Muscle layer of duodenum (tissue), 2 donors: ENCODE data around the gene PAH.

Experiments used
- H3K27ac ChIP-seq: one replicate; pipeline ENCODE4 v1.7.0; 2013; ENCODE audit warnings: mild to moderate bottlenecking, low read length
- H3K27me3 ChIP-seq: one replicate; pipeline ENCODE4 v1.7.0; 2013; ENCODE audit warnings: low read depth, mild to moderate bottlenecking, control low read depth, low read length
- H3K36me3 ChIP-seq, 2 donors: one replicate each; pipeline ENCODE4 v1.7.0; 2013; ENCODE audit warnings: low read length in 2 of 2, control low read depth in 1 of 2, mild to moderate bottlenecking in 1 of 2; ENCODE audit not compliant: insufficient read depth in 2 of 2, control insufficient read depth in 1 of 2
- H3K4me1 ChIP-seq, 2 donors: one replicate each; pipeline ENCODE4 v1.7.0; 2013; ENCODE audit warnings: low read length in 2 of 2, mild to moderate bottlenecking in 2 of 2, control low read depth in 1 of 2, moderate library complexity in 1 of 2; ENCODE audit not compliant: insufficient read depth in 2 of 2, control insufficient read depth in 1 of 2
- H3K4me3 ChIP-seq, 2 donors: one replicate each; pipeline ENCODE4 v1.7.0; 2013; ENCODE audit warnings: low read length in 2 of 2, low read depth in 1 of 2, mild to moderate bottlenecking in 1 of 2
- H3K9me3 ChIP-seq, 2 donors: one replicate each; pipeline ENCODE4 v1.7.0; 2013; ENCODE audit warnings: low read length in 2 of 2, control low read depth in 1 of 2, mild to moderate bottlenecking in 1 of 2; ENCODE audit not compliant: control insufficient read depth in 1 of 2
- donor health status: healthy.

Gene PAH

DNA sequence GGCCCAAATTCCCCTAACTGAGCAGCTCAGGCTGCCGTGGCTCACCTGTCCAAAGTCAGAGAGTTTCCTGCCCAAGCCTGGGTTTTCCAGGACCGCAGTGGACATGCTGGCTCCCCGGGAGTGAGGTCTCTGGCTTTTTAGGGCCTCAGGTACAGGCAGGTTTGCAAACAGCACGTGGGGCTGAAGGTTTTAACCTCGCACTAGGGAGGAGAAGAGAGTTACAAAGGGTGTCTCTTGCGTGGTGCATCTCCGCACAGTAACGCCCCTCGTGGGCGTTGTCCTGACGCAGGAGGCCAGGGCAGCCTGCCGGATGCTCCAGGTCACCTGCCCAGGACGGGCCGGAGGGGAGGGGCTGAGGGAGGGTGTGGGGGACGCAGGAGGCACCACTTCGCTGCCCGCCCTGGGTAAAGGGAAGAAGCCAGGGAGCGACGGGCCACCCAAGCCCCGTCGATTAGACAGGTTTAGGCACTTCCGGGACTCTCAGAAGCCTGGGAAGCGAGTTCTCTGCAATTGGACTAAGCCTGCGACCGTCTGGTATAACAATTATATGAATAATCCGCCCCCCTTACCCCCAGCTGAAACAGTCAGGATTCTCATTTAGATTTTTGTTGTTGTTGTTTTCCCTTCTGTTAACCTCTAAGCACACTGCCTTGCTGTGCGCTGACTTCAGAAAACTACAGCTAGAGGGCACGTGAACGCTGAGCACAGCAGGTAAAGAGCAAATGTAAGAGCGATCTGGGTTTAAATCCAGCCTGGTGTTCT is at the start of gene PAH:
Gene PAH, minus strand, starts transcription at position 219 of the 762 bp plus-strand sequence. Its CDS starts 114 bp downstream, at position 105.
- Histone ChIP-seq H3K4me1 (peaks cover 0 to 6% of the 10 kb centered on the region in 2 donors), H3K9me3 (no peaks in the 10 kb centered on the region), H3K27ac (no peak within 1 kb of the TSS), H3K27me3 (no peaks in the 10 kb centered on the region), H3K36me3 (no peaks in the 10 kb centered on the region), H3K4me3 (peak within 1 kb of the TSS; percentile 16 to 57)

DNA sequence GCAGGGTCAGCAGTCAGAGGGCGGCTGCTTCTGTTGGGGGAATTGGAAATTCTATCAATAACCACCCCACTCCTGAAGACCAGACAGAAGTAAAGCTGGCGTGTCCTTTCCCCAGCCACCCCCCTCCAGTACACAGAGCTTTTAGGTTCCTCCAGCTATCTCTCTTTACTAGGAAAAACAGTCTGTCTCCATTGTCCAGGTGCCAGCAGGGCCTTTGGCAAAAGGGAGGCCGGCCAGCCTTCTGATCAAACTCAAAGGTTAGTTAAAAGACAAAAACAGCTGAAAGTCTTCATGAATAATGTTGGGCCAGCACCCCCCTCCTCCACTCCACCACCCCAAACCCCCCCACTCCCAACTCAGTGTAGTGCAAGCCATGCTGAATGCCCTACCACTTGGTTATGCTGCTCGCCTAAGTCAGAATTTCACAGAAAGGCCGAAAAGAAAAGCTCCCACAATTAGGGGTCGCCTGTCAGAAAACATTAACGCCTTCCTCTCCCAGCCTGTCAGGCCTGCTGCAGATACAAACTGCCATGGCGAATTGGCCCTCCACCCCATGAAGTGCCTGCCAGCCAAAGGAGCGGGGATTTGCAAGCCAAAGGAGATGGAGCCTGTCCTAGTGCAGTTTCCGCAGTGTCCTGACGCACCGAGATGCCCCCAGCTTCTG is 49.3 kb upstream of the PAH start:
- Histone ChIP-seq H3K27ac (no peak overlapping the region), H3K36me3 (no peaks in the 10 kb centered on the region), H3K4me3 (no peak overlapping the region), H3K9me3 (peaks cover 8 to 14% of the 10 kb centered on the region in 2 donors), H3K4me1 (peaks cover 0 to 13% of the 10 kb centered on the region in 2 donors), H3K27me3 (peaks cover 39% of the 10 kb centered on the region)

DNA sequence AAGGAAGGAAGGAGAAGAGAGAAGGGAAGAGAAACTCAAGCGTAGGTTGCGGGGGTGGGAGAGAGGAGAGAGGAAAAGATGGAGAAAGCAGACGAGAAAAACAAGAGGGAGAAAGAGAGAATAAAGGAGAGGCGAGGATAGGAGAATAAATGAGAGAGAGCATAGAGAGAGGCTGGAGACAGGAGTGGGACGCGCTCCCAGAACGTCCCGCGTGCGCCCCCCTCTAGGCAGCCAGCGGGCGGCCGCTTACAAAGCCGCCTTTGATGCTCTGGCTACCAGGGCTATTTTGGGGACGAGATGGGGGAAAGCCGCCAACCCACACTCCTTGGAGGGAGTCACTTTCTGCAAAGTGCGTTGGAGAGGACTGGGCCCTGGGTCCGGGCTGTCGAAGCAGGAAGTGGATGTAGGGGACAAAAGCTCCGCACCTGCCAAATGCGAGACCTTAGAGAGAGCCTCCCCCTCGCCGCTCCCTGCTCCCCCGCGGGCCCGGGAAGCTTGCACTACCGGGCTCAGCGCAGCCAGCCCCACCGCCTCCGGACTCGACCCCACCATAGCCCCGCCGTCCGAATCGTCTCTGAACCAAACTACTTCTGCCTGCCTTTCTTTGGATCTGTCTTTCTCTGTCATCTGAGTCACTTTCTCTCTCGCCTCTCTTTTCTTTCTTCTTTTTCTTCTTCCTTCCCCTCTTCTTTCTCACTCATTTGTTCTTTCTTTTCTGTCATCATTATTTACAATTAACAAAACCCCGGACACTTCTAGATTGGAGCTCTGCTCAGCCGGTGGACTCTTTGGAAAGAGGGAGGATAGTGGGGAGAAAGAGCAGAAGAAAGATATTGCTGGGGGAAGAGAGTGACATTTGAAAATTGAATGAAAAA is 48.5 kb upstream of the PAH start:
- no peak overlapping the region for H3K27ac ChIP-seq
- H3K4me3 ChIP-seq: peak overlapping the region in 1 of 2 donors; percentile 48
- peaks cover 8 to 14% of the 10 kb centered on the region in 2 donors for H3K9me3 ChIP-seq
- H3K4me1 ChIP-seq: peaks cover 0 to 13% of the 10 kb centered on the region in 2 donors
- no peaks in the 10 kb centered on the region for H3K36me3 ChIP-seq
- H3K27me3 ChIP-seq: peaks cover 48% of the 10 kb centered on the region

DNA sequence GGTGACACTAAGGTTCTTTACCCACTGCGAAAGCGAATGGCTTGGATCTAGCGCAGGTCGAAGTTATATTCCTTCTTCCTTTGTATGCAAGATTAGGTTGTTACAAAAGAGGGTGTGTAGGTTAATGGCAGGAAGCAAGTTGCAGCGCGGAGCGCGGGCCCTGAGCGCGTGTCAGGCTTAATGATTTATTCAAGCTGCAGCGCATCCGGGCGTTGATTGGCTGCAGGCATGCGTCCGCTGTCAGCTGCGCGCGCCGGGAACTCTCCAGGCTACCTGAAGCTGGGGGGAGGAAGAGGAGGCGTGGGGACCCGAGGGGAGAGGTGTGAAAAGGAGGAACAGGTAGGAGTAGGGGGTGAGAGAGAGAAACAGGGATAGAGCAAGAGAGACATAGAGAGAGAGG is 47.8 kb upstream of the PAH start:
- Histone ChIP-seq H3K4me3 (peak overlapping the region in 1 of 2 donors; percentile 48), H3K9me3 (peaks cover 8 to 14% of the 10 kb centered on the region in 2 donors), H3K36me3 (no peaks in the 10 kb centered on the region), H3K4me1 (peaks cover 0 to 13% of the 10 kb centered on the region in 2 donors), H3K27ac (no peak overlapping the region), H3K27me3 (peaks cover 53% of the 10 kb centered on the region)

DNA sequence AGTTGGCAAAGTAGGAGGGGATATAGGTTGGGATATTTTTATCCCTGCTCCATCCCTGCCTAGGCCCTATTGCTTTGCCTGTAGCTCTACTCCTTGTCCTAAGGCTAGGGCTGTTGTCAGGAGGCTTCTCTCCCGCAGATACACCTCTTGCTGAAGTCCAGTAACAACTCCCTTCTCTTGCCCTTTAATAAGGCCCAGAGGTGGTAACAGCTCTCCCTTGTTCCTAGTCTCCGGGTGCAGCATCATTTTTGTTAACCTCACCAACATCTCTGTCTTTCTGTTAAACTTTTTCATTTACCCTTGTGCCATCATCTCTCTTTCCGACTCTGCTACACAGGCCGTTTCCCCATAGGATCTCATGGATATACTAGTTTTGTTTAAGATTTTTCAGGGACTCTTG is 46.8 kb upstream of the PAH start:
- Histone ChIP-seq H3K4me1 (peaks cover 0 to 15% of the 10 kb centered on the region in 2 donors), H3K4me3 (no peak overlapping the region), H3K27me3 (peaks cover 64% of the 10 kb centered on the region), H3K9me3 (peaks cover 8 to 14% of the 10 kb centered on the region in 2 donors), H3K27ac (no peak overlapping the region), H3K36me3 (no peaks in the 10 kb centered on the region)

DNA sequence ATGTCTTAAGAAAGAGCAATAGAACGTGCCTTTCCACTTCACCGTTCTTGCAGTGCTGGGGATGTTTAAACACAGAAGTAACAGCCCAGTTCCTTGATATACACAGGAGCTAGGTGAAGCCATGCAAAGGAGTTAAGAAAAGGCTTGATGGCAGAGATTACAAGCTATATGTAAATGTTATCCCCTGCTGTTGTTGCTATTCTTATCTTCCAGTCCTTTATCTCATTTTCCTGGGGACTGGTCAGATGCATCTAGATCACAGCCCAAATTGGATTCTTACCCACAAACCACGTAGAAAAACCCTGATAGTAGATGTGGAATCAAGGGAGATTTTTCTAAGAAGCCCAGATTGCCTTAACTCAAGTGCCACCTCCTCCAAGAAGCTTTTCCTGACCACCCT is 45.9 kb upstream of the PAH start:
- Histone ChIP-seq H3K9me3 (peaks cover 8 to 14% of the 10 kb centered on the region in 2 donors), H3K27me3 (peaks cover 70% of the 10 kb centered on the region), H3K36me3 (no peaks in the 10 kb centered on the region), H3K4me3 (no peak overlapping the region), H3K27ac (no peak overlapping the region), H3K4me1 (peaks cover 0 to 22% of the 10 kb centered on the region in 2 donors)

DNA sequence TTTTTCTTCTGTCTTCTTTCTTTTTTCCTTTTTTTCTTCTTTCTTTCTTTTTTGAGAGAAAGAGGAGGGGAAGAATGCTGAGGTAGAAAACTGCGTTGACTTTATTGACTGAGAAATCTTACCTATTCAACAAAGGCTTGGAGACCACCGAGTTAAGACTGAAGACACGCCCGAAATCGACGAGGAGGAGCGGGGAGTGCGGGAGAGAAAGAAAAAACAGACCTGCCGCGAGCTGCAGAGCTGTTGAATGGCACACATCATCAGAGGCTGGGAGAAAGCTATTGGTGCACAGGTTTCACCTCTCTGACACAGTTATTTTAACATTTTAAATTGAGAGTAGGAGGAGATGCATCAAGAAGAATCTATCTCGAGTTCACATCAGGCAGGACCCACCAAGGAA is 45.5 kb upstream of the PAH start:
- Histone ChIP-seq H3K4me1 (peaks cover 0 to 27% of the 10 kb centered on the region in 2 donors), H3K4me3 (no peak overlapping the region), H3K36me3 (no peaks in the 10 kb centered on the region), H3K27ac (no peak overlapping the region), H3K9me3 (peaks cover 8 to 14% of the 10 kb centered on the region in 2 donors), H3K27me3 (peaks cover 70% of the 10 kb centered on the region)

DNA sequence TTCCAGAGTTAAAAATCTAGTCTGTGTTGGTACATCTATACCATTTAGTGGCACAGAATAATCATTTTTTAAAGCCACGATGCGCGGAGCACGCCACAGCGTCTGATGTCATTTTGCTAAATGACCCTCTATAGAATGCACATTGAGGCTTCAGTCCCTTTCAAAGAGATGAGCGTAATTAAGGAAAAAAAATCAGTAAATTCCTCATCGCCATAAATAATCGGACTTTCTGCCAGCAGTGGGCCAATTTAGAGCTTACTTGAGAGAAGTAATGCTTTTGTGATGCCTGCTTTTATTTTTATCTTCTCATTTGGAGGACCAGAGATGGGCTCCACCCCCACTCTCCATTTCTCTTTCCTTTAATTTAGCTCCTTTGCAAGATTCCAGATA is 44.4 kb upstream of the PAH start:
- H3K4me3 ChIP-seq: no peak overlapping the region
- H3K27me3 ChIP-seq: peaks cover 78% of the 10 kb centered on the region
- peaks cover 0 to 37% of the 10 kb centered on the region in 2 donors for H3K4me1 ChIP-seq
- H3K36me3 ChIP-seq: no peaks in the 10 kb centered on the region
- peaks cover 8 to 14% of the 10 kb centered on the region in 2 donors for H3K9me3 ChIP-seq
- no peak overlapping the region for H3K27ac ChIP-seq

DNA sequence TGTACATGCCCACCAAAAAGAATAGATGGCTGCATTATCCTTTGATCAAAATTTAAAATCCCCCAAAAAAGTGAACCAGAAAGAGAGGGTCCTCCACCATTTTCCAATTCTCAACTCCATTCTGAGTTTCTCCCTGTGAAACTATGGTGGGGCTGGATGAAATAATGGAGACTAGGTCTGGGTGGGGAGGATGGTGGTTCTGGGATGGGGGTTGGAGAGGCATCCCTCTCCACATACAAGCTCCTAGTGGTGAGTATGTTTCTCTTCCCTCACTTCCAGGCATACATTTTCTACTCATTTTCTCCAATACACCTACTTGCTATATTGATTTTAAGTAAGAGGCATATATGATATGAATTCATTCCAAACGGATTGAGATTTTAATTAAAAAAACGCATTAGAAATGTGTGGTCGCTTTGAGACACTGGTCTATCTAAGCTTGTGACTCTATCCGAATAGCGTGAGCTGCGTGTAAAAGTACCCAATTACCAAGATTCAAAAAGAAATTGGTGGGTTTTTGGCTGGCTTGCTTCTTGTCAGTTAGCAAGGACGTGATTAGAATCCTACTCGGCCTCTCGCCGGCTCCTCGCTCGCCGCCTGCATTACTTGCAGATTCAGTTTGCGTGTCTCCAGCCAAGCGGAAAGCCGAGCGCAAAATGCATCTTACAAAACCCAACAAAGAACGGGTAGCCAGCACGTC is 43.9 kb upstream of the PAH start:
- H3K27ac ChIP-seq: no peak overlapping the region
- H3K27me3 ChIP-seq: peaks cover 82% of the 10 kb centered on the region
- H3K9me3 ChIP-seq: peaks cover 8 to 14% of the 10 kb centered on the region in 2 donors
- no peaks in the 10 kb centered on the region for H3K36me3 ChIP-seq
- no peak overlapping the region for H3K4me3 ChIP-seq
- H3K4me1 ChIP-seq: peaks cover 0 to 42% of the 10 kb centered on the region in 2 donors

DNA sequence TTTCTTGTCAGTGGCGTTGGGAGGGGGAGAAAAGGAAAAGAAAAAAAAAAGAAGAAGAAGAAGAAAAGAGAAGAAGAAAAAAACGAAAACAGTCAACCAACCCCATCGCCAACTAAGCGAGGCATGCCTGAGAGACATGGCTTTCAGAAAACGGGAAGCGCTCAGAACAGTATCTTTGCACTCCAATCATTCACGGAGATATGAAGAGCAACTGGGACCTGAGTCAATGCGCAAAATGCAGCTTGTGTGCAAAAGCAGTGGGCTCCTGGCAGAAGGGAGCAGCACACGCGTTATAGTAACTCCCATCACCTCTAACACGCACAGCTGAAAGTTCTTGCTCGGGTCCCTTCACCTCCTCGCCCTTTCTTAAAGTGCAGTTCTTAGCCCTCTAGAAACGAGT is 42.3 kb upstream of the PAH start:
- Histone ChIP-seq H3K36me3 (no peaks in the 10 kb centered on the region), H3K4me1 (peaks cover 0 to 30% of the 10 kb centered on the region in 2 donors), H3K4me3 (no peak overlapping the region), H3K27ac (no peak overlapping the region), H3K9me3 (peaks cover 8 to 14% of the 10 kb centered on the region in 2 donors), H3K27me3 (peaks cover 81% of the 10 kb centered on the region)
